Gastrocnemius medialis (tissue), 4 donors: ENCODE measurements around the gene MOSMO. TPM values are rescaled to one million over a fixed set of nuclear protein-coding genes. Genes with fewer than 3 reads are reported as not detected.
"Not testable (repeated sequence)": the region's sequence is repeated elsewhere in the genome, so short reads cannot be mapped to it uniquely, and the experiment has no call there.

ENCODE experiments used
- ATAC-seq, 2 donors: fragments of 150-250 bp; one replicate each; pipeline ENCODE4 v1.9.1; 2016
- DNase-seq, 2 donors: peaks; one replicate each; pipeline ENCODE4 v3.0.0-alpha.2; 2019
- H3K27ac ChIP-seq, 4 donors: fragments of 200-600 bp; sonication (generic); 1 replicate in 1 of 4; 2 replicates in 3 of 4; pipeline ENCODE4 v1.5.1; 2016 to 2018; ENCODE audit warnings: mild to moderate bottlenecking in 2 of 4, moderate library complexity in 1 of 4
- H3K27me3 ChIP-seq, 3 donors: fragments of 200-600 bp; sonication (generic) in 2 of 3; 1 replicate in 1 of 3; 2 replicates in 2 of 3; pipeline versions ENCODE4 v1.5.1 to v1.6.0; 2016 to 2019; ENCODE audit warnings: mild to moderate bottlenecking in 1 of 3, moderate library complexity in 1 of 3
- H3K36me3 ChIP-seq, 2 donors: fragments of 200-600 bp; sonication (generic) in 1 of 2; one replicate each; pipeline ENCODE4 v1.5.1; 2017 to 2018
- H3K4me1 ChIP-seq, 2 donors: fragments of 200-600 bp; sonication (generic) in 1 of 2; one replicate each; pipeline ENCODE4 v1.5.1; 2016 to 2017; ENCODE audit warnings: mild to moderate bottlenecking in 2 of 2
- H3K4me3 ChIP-seq, 4 donors: fragments of 200-600 bp; sonication (generic) in 3 of 4; 1 replicate in 1 of 4; 2 replicates in 3 of 4; pipeline ENCODE4 v1.5.1; 2016 to 2019; ENCODE audit warnings: mild to moderate bottlenecking in 2 of 4
- H3K9me3 ChIP-seq, 3 donors: fragments of 200-600 bp; sonication (generic) in 2 of 3; 1 replicate in 1 of 3; 2 replicates in 2 of 3; pipeline ENCODE4 v1.5.1; 2016 to 2019
- CTCF ChIP-seq, 5 experiments: fragments of 450-650 bp in 3 of 5; fragments of 200-600 bp in 2 of 5; sonication (generic) in 2 of 5; IDR thresholded peaks in 4 of 5; conservative IDR thresholded peaks in 1 of 5; 1 replicate in 4 of 5; 2 replicates in 1 of 5; pipeline ENCODE4 v1.5.1; 2016 to 2019; ENCODE audit warnings: antibody characterized with exemption in 5 of 5, mild to moderate bottlenecking in 3 of 5, moderate library complexity in 3 of 5
- POLR2A ChIP-seq, 2 donors: fragments of 450-650 bp; IDR thresholded peaks; one replicate each; pipeline ENCODE4 v1.6.1; 2017; ENCODE audit warnings: antibody characterized with exemption in 2 of 2, mild to moderate bottlenecking in 2 of 2, moderate library complexity in 2 of 2
- in situ Hi-C, 4 donors: fragments of 200-750 bp; cut with MboI; loops; one replicate each; pipeline versions ENCODE4 v1.15.0 to v1.8.0; 2017; ENCODE audit warnings: low sequenced_read_pairs in 4 of 4
- intact Hi-C: fragments of 100-400 bp; cut with DNase I; formaldehyde crosslinking; loops from one replicate; pipeline ENCODE4 v1.15.1; 2023; ENCODE audit warnings: low total_unique reads
- total RNA-seq, 4 donors: library from RNA; depleted of rRNA; stranded (reverse); fragments of >200 nt; gene quantifications; one replicate each; pipeline versions ENCODE4 v1.1.0 to v1.2.3, GENCODE V29; 2016

The MOSMO gene
- total RNA-seq, 4 donors from 2014 or later, result 12.6 to 17.6 (median 13.9) TPM

- intact Hi-C loops, result loop anchor here (5.0 kb wide), 1 partner anchor 97 kb away; the partner anchor contains the start of gene PDZD9
- ATAC-seq, result no peak
Measured at GRCh38 chr16:22099256-22099975, 91.5 kb downstream of the MOSMO start.

GRCh38 chr16:22103441-22103840 is 95.5 kb downstream of the MOSMO start:
- H3K36me3 ChIP-seq, result no peaks in the 10 kb centered on the region
- TF ChIP-seq CTCF (IDR thresholded peaks at IDR 0.05 in 4 of 5, conservative IDR thresholded peaks at IDR 0.05 in 1 of 5) (no peak), POLR2A (IDR thresholded peaks at IDR 0.05) (no peak)
- H3K27me3 ChIP-seq, result no peaks in the 10 kb centered on the region
- no peak for DNase-seq
- H3K9me3 ChIP-seq, result no peaks in the 10 kb centered on the region
- intact Hi-C loops, result no loop called here
- H3K27ac ChIP-seq, result no peak overlapping the region
- H3K4me1 ChIP-seq, result no peaks in the 10 kb centered on the region
- H3K4me3 ChIP-seq, result no peak overlapping the region
- in situ Hi-C loops, result loop anchor here in 1 of 4 donors (10.0 kb wide), 1 partner anchor 71 kb away; no protein-coding TSS in a partner anchor
- no peak for ATAC-seq

More at GRCh38 chr16:22099256-22099975, 91.5 kb downstream of the MOSMO start:
- no peak for DNase-seq
- Histone ChIP-seq H3K4me3 (no peak overlapping the region), H3K27me3 (no peaks in the 10 kb centered on the region), H3K27ac (no peak overlapping the region), H3K36me3 (no peaks in the 10 kb centered on the region), H3K4me1 (no peaks in the 10 kb centered on the region), H3K9me3 (no peaks in the 10 kb centered on the region)
- in situ Hi-C loops, result loop anchor here in 1 of 4 donors (10.0 kb wide), 1 partner anchor 85 kb away; no protein-coding TSS in a partner anchor
- no peak for TF ChIP-seq CTCF (IDR thresholded peaks at IDR 0.05 in 4 of 5, conservative IDR thresholded peaks at IDR 0.05 in 1 of 5)
- no peak for TF ChIP-seq POLR2A (IDR thresholded peaks at IDR 0.05)

- intact Hi-C loops (no loop called here), in situ Hi-C loops (loop anchor here in 1 of 4 donors (10.0 kb wide), 1 partner anchor 65 kb away; no protein-coding TSS in a partner anchor)
- Histone ChIP-seq H3K4me1 (no peaks in the 10 kb centered on the region), H3K27ac (no peak overlapping the region), H3K36me3 (no peaks in the 10 kb centered on the region), H3K4me3 (no peak overlapping the region), H3K9me3 (no peaks in the 10 kb centered on the region), H3K27me3 (no peaks in the 10 kb centered on the region)
- no peak for DNase-seq
- TF ChIP-seq CTCF (IDR thresholded peaks at IDR 0.05 in 4 of 5, conservative IDR thresholded peaks at IDR 0.05 in 1 of 5) (no peak), POLR2A (IDR thresholded peaks at IDR 0.05) (no peak)
- no peak for ATAC-seq
Measured at GRCh38 chr16:22109258-22109898, 101.5 kb downstream of the MOSMO start.

- in situ Hi-C loops, intact Hi-C loops: not testable (repeated sequence)
Measured at GRCh38 chr16:22111629-22112028, 103.7 kb downstream of the MOSMO start.

GRCh38 chr16:22116095-22116700 is 108.3 kb downstream of the MOSMO start:
- in situ Hi-C loops, result no loop called here
- no peaks in the 10 kb centered on the region for H3K36me3 ChIP-seq
- DNase-seq (no peak), ATAC-seq (no peak)
- TF ChIP-seq POLR2A (IDR thresholded peaks at IDR 0.05) (no peak), CTCF (IDR thresholded peaks at IDR 0.05 in 4 of 5, conservative IDR thresholded peaks at IDR 0.05 in 1 of 5) (no peak)
- intact Hi-C loops, result no loop called here
- peaks cover 0 to 3% of the 10 kb centered on the region in 2 donors for H3K4me1 ChIP-seq
- no peak overlapping the region for H3K4me3 ChIP-seq
- H3K27me3 ChIP-seq, result no peaks in the 10 kb centered on the region
- H3K9me3 ChIP-seq, result no peaks in the 10 kb centered on the region
- H3K27ac ChIP-seq, result no peak overlapping the region

More at GRCh38 chr16:22111629-22112028, 103.7 kb downstream of the MOSMO start:
- H3K27ac ChIP-seq, H3K36me3 ChIP-seq, DNase-seq, H3K4me1 ChIP-seq, H3K9me3 ChIP-seq, H3K4me3 ChIP-seq, H3K27me3 ChIP-seq, ATAC-seq: not testable (repeated sequence)
